ENCODE data around the gene PPIF.

The PPIF gene

DNA sequence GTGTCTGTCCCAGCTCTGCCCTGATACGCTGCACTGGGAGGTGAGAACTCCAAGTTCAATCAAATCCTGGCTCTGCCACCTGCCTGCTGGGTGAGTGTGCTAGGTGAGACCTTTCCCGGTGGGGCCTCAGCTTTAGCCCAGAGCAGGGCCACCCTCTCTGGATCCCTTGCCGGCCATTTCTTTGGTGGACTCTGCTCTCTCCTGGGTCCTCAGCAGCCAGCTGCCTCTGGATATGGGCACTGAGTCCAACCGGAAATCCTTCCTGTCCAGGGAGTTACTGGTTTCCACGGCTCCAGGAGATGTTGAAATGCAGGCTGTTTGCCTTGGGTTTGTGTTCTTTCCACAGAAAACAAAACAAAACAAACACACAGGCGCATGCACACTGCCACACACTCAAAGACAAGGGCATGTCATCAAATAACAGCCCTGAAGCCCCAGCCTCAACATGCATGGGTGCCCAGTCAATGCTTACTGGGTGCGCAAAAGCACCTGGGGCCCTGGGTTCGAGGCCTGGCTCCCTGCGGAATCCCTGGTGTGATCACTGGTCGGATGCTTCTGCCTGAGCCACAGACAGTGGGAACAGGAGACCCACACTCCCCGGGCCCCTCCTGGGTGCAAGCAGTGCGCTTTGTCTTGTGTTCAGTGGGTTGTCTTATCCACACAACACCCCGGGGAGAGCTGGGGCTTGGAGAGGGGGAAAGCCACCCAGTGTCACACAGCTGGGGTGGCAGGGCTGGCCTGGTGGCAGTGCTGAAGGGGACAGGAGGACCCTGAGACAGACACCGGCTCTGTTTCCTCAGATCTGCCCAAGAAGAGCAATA is 33.1 kb downstream of the PPIF start:
- H3K27ac ChIP-seq (ENCODE audit: low read length), result no peak overlapping the region
- no peaks in the 10 kb centered on the region for H3K4me1 ChIP-seq (ENCODE audit: control insufficient read depth, low read depth, low read length)
- H3K27me3 ChIP-seq (ENCODE audit: control insufficient read depth, insufficient read depth, low read length), result no peaks in the 10 kb centered on the region
- H3K36me3 ChIP-seq (ENCODE audit: control insufficient read depth, low read depth, low read length), result no peaks in the 10 kb centered on the region
- no peak overlapping the region for H3K9ac ChIP-seq (ENCODE audit: low read length)
- H3K9me3 ChIP-seq (ENCODE audit: control insufficient read depth, low read depth, low read length), result no peaks in the 10 kb centered on the region
- H3K4me3 ChIP-seq (ENCODE audit: low read length), result no peak overlapping the region

DNA sequence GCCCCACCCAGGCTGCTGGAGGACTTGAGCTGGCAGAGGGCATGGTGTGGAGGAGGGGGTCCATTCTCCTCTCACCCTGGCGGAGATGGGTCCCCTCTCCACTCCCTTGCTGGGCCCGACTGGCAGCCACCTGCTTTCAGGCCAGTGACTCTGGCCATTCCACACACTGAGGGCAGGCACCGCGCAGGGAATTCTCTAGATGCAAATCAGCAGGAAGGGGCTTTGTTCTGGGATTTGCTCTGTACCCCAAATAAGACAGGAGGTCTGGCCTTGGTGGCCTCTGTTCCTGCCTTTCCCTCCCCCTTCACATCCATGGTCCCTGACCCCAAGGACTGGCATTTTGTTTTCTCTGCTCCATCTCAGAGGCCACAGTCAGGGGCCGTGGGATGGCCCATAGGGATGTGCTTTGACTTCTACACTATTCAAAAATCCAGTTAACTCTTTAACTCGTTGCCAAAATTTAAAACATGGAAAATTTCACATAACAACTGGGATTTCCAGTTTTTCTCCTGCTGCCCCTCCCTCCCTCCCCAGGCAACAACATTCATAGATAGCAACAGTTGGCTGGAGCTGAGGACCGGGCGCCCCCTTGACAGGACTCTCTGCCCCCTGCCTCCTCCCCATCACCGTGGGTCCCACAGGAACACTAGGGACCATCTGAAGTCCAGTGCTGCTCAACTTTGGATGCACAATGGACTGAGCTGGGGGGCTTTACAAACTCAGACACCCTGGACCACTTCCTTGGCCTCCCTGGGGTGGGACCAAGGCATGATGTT is 33.9 kb downstream of the PPIF start:
- H3K27ac ChIP-seq (ENCODE audit: low read length), result no peak overlapping the region
- H3K9ac ChIP-seq (ENCODE audit: low read length), result no peak overlapping the region
- no peaks in the 10 kb centered on the region for H3K27me3 ChIP-seq (ENCODE audit: control insufficient read depth, insufficient read depth, low read length)
- no peaks in the 10 kb centered on the region for H3K4me1 ChIP-seq (ENCODE audit: control insufficient read depth, low read depth, low read length)
- H3K4me3 ChIP-seq (ENCODE audit: low read length), result no peak overlapping the region
- no peaks in the 10 kb centered on the region for H3K36me3 ChIP-seq (ENCODE audit: control insufficient read depth, low read depth, low read length)
- H3K9me3 ChIP-seq (ENCODE audit: control insufficient read depth, low read depth, low read length), result no peaks in the 10 kb centered on the region

GRCh38 chr10:79381804-79382221 is 34.5 kb downstream of the PPIF start:
- no peak overlapping the region for H3K4me3 ChIP-seq (ENCODE audit: low read length)
- no peaks in the 10 kb centered on the region for H3K4me1 ChIP-seq (ENCODE audit: control insufficient read depth, low read depth, low read length)
- H3K9me3 ChIP-seq (ENCODE audit: control insufficient read depth, low read depth, low read length), result no peaks in the 10 kb centered on the region
- H3K27me3 ChIP-seq (ENCODE audit: control insufficient read depth, insufficient read depth, low read length), result no peaks in the 10 kb centered on the region
- H3K9ac ChIP-seq (ENCODE audit: low read length), result no peak overlapping the region
- no peak overlapping the region for H3K27ac ChIP-seq (ENCODE audit: low read length)
- no peaks in the 10 kb centered on the region for H3K36me3 ChIP-seq (ENCODE audit: control insufficient read depth, low read depth, low read length)

DNA sequence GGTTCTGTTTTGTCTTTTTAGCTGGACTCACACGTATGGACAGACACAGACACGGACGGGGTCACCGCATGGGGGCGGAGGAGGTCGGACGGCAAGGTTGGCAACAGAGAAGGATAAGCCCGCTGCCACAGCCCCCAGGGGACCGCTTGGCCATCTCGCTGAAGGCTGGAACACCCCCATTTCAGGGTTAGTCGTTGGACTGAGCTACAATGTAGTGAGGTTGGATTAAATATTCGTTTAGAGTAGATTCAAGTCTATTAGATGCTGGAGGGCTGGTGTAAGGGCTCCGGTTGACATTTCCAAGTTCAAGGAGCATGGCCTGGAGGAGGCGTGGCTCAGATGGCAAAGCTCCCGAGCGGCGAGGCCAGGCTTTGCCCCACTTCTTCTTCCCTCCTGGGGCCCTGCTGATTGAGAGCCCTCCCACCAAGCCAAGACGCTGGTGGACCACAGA is 35.2 kb downstream of the PPIF start:
- Histone ChIP-seq H3K27me3 (ENCODE audit: control insufficient read depth, insufficient read depth, low read length) (no peaks in the 10 kb centered on the region), H3K9me3 (ENCODE audit: control insufficient read depth, low read depth, low read length) (no peaks in the 10 kb centered on the region), H3K27ac (ENCODE audit: low read length) (no peak overlapping the region), H3K4me3 (ENCODE audit: low read length) (no peak overlapping the region), H3K36me3 (ENCODE audit: control insufficient read depth, low read depth, low read length) (no peaks in the 10 kb centered on the region), H3K4me1 (ENCODE audit: control insufficient read depth, low read depth, low read length) (no peaks in the 10 kb centered on the region), H3K9ac (ENCODE audit: low read length) (no peak overlapping the region)

DNA sequence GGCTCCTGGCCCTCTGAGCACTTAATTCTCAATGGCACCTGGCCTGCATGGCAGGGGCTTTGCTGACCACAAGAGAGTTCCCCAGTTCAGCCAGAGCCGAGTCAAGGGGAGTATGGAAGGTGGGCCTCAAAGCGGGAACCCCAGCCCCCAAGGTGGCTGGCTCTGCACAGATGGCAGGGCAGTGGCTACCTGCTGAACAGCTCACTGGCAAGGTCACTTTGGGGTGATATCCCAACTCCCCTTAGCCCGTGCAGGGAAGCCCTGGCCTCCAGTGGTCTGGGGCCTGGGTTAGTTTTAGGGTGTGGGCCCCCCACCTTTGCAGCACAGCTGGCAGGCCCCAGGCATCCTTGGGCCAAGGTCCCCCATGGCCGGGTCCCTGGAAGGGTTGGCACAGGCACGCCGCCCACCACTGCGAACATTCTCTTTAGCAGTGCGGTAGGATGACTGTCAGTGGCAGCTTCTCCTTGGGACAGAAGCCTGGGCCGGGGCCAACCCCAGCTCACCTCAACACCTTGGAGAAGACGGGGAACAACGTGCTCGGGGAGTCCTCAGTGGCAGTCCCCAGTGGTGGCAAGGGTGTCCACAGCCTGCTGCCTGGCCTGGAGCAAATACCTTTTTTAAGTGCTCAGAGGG is 36.8 kb downstream of the PPIF start:
- Histone ChIP-seq H3K9me3 (ENCODE audit: control insufficient read depth, low read depth, low read length) (no peaks in the 10 kb centered on the region), H3K27me3 (ENCODE audit: control insufficient read depth, insufficient read depth, low read length) (no peaks in the 10 kb centered on the region), H3K36me3 (ENCODE audit: control insufficient read depth, low read depth, low read length) (no peaks in the 10 kb centered on the region), H3K9ac (ENCODE audit: low read length) (no peak overlapping the region), H3K27ac (ENCODE audit: low read length) (no peak overlapping the region), H3K4me3 (ENCODE audit: low read length) (no peak overlapping the region), H3K4me1 (ENCODE audit: control insufficient read depth, low read depth, low read length) (no peaks in the 10 kb centered on the region)

- Histone ChIP-seq H3K27me3 (ENCODE audit: control insufficient read depth, insufficient read depth, low read length) (no peaks in the 10 kb centered on the region), H3K36me3 (ENCODE audit: control insufficient read depth, low read depth, low read length) (no peaks in the 10 kb centered on the region), H3K4me1 (ENCODE audit: control insufficient read depth, low read depth, low read length) (no peaks in the 10 kb centered on the region), H3K27ac (ENCODE audit: low read length) (no peak overlapping the region), H3K9ac (ENCODE audit: low read length) (no peak overlapping the region), H3K9me3 (ENCODE audit: control insufficient read depth, low read depth, low read length) (no peaks in the 10 kb centered on the region), H3K4me3 (ENCODE audit: low read length) (no peak overlapping the region)
Measured at GRCh38 chr10:79384773-79385391, 37.6 kb downstream of the PPIF start.

DNA sequence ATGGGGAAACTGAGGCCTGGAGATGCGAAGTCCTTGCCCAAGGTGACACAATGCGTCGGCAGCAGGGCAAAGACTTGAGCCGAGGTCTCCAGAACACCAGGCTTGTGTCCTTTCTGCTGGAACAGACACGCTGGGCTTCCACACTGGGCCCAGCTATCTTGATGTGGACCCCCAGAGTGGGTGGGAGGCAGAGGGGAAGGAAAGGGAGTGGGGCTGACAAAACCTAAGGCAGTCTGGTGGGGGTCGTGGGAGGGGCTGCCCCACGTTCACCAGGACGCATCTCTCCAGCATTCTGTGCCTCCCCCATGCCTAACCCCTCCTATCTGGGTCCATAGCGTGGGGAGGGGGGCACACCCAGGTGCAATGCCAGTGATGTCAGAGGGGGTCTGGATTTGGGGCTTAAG is 38.1 kb downstream of the PPIF start:
- Histone ChIP-seq H3K4me1 (ENCODE audit: control insufficient read depth, low read depth, low read length) (no peaks in the 10 kb centered on the region), H3K9ac (ENCODE audit: low read length) (no peak overlapping the region), H3K27ac (ENCODE audit: low read length) (no peak overlapping the region), H3K36me3 (ENCODE audit: control insufficient read depth, low read depth, low read length) (no peaks in the 10 kb centered on the region), H3K27me3 (ENCODE audit: control insufficient read depth, insufficient read depth, low read length) (no peaks in the 10 kb centered on the region), H3K4me3 (ENCODE audit: low read length) (no peak overlapping the region), H3K9me3 (ENCODE audit: control insufficient read depth, low read depth, low read length) (no peaks in the 10 kb centered on the region)

GRCh38 chr10:79385804-79386531 is 38.7 kb downstream of the PPIF start:
- Histone ChIP-seq H3K27ac (ENCODE audit: low read length) (no peak overlapping the region), H3K27me3 (ENCODE audit: control insufficient read depth, insufficient read depth, low read length) (no peaks in the 10 kb centered on the region), H3K4me1 (ENCODE audit: control insufficient read depth, low read depth, low read length) (no peaks in the 10 kb centered on the region), H3K4me3 (ENCODE audit: low read length) (no peak overlapping the region), H3K36me3 (ENCODE audit: control insufficient read depth, low read depth, low read length) (no peaks in the 10 kb centered on the region), H3K9ac (ENCODE audit: low read length) (no peak overlapping the region), H3K9me3 (ENCODE audit: control insufficient read depth, low read depth, low read length) (no peaks in the 10 kb centered on the region)

GRCh38 chr10:79386637-79387465 is 39.6 kb downstream of the PPIF start:
- Histone ChIP-seq H3K9ac (ENCODE audit: low read length) (no peak overlapping the region), H3K27ac (ENCODE audit: low read length) (no peak overlapping the region), H3K27me3 (ENCODE audit: control insufficient read depth, insufficient read depth, low read length) (no peaks in the 10 kb centered on the region), H3K4me1 (ENCODE audit: control insufficient read depth, low read depth, low read length) (no peaks in the 10 kb centered on the region), H3K36me3 (ENCODE audit: control insufficient read depth, low read depth, low read length) (no peaks in the 10 kb centered on the region), H3K9me3 (ENCODE audit: control insufficient read depth, low read depth, low read length) (no peaks in the 10 kb centered on the region), H3K4me3 (ENCODE audit: low read length) (no peak overlapping the region)

DNA sequence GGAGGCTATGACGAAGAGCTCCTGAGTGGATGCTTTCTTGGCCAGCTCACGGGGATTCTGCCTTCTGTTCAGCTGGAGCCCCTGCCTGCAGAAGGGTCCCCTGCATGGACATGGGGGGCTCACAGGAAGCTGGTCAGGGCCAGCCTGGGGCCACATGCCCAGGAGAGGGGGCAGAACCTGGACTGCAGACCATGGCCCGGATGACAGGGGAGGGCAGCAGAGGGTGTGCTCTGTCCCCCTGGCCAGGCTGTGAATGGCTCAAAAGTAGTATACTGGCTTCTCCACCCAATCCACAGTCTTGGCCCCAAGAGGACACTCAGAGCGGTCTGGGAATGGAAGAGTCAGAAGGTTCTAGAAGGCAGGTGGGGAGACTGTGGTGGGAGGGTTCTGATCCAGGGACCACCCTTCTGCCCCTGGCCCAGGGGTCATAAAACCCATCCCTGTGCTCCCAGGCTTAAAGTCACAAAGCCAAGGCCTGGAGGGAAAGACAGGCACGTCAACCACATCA is 40.3 kb downstream of the PPIF start:
- H3K4me3 ChIP-seq (ENCODE audit: low read length), result no peak overlapping the region
- no peaks in the 10 kb centered on the region for H3K9me3 ChIP-seq (ENCODE audit: control insufficient read depth, low read depth, low read length)
- no peak overlapping the region for H3K27ac ChIP-seq (ENCODE audit: low read length)
- H3K9ac ChIP-seq (ENCODE audit: low read length), result no peak overlapping the region
- H3K27me3 ChIP-seq (ENCODE audit: control insufficient read depth, insufficient read depth, low read length), result no peaks in the 10 kb centered on the region
- no peaks in the 10 kb centered on the region for H3K4me1 ChIP-seq (ENCODE audit: control insufficient read depth, low read depth, low read length)
- no peaks in the 10 kb centered on the region for H3K36me3 ChIP-seq (ENCODE audit: control insufficient read depth, low read depth, low read length)
